OCI-LY1 (cell line): ENCODE results near the gene SCTR.

ENCODE experiments used
- H2AFZ ChIP-seq: fragments of 200-600 bp; sonication (generic), shearing (Covaris generic); 2 replicates; pipeline ENCODE4 v1.6.0; 2014; ENCODE audit warnings: antibody characterized with exemption, mild to moderate bottlenecking, low read length
- H3F3A ChIP-seq: fragments of 200-600 bp; sonication (generic), shearing (Covaris generic); 2 replicates; pipeline ENCODE4 v1.6.0; 2014; ENCODE audit warnings: mild to moderate bottlenecking, antibody characterized with exemption, low read length, moderate library complexity; ENCODE audit not compliant: insufficient read depth
- H3K27ac ChIP-seq: fragments of 200-600 bp; sonication (generic); 2 replicates; pipeline ENCODE4 v1.5.1; 2014; ENCODE audit warnings: low read length, mixed run types, mild to moderate bottlenecking, low read depth; ENCODE audit not compliant: poor library complexity, severe bottlenecking
- H3K27me3 ChIP-seq: fragments of 200-600 bp; sonication (generic); 2 replicates; pipeline ENCODE4 v1.6.0; 2014; ENCODE audit warnings: antibody characterized with exemption, mild to moderate bottlenecking, low read length, moderate library complexity; ENCODE audit not compliant: insufficient read depth
- H3K36me3 ChIP-seq: fragments of 200-600 bp; sonication (generic); 2 replicates; pipeline ENCODE4 v1.6.1; 2014; ENCODE audit warnings: mild to moderate bottlenecking, antibody characterized with exemption, low read length, moderate library complexity, mixed read lengths; ENCODE audit not compliant: insufficient read depth
- H3K4me1 ChIP-seq: fragments of 200-600 bp; sonication (generic); 2 replicates; pipeline ENCODE4 v1.5.1; 2014; ENCODE audit warnings: mild to moderate bottlenecking, low read length, moderate library complexity; ENCODE audit not compliant: insufficient read depth, severe bottlenecking
- H3K4me2 ChIP-seq: fragments of 200-600 bp; sonication (generic), shearing (Covaris generic); 2 replicates; pipeline ENCODE4 v1.6.1; 2014; ENCODE audit warnings: low read length
- H3K4me3 ChIP-seq: fragments of 200-600 bp; sonication (generic); 2 replicates; pipeline ENCODE4 v1.5.1; 2014; ENCODE audit warnings: low read length, low read depth, mild to moderate bottlenecking, mixed read lengths; ENCODE audit not compliant: poor library complexity, severe bottlenecking
- H3K79me2 ChIP-seq: fragments of 200-600 bp; shearing (Covaris generic); 2 replicates; pipeline ENCODE4 v1.6.1; 2016; ENCODE audit warnings: mixed run types, low read length, mixed read lengths; ENCODE audit not compliant: insufficient read depth
- H3K9ac ChIP-seq: fragments of 200-600 bp; sonication (generic), shearing (Covaris generic); 2 replicates; pipeline ENCODE4 v1.6.1; 2014; ENCODE audit warnings: mild to moderate bottlenecking, low read length, mixed read lengths
- H3K9me2 ChIP-seq: fragments of 200-600 bp; sonication (generic), shearing (Covaris generic); 2 replicates; pipeline ENCODE4 v1.6.1; 2014; ENCODE audit warnings: low read depth, mild to moderate bottlenecking, low read length, mixed read lengths
- H3K9me3 ChIP-seq: fragments of 200-600 bp; shearing (Covaris generic); 2 replicates; pipeline ENCODE4 v1.6.1; 2014; ENCODE audit warnings: low read length, mixed read lengths
- H4K20me1 ChIP-seq: fragments of 200-600 bp; sonication (generic), shearing (Covaris generic); 2 replicates; pipeline ENCODE4 v1.6.0; 2016; ENCODE audit warnings: mild to moderate bottlenecking, low read length; ENCODE audit not compliant: insufficient read depth
- CTCF ChIP-seq: fragments of 200-600 bp; sonication (generic), shearing (Covaris generic); IDR thresholded peaks from 2 replicates; pipeline ENCODE4 v1.5.1; 2017; ENCODE audit warnings: mild to moderate bottlenecking, antibody characterized with exemption, low read length, moderate library complexity, mixed read lengths
- EZH2 ChIP-seq: fragments of 200-600 bp; sonication (generic), shearing (Covaris generic); IDR thresholded peaks from 2 replicates; pipeline ENCODE4 v1.8.0; 2017; ENCODE audit warnings: borderline replicate concordance, mixed run types, mild to moderate bottlenecking, antibody characterized with exemption, low read length, moderate library complexity, mixed read lengths

Gene SCTR

GRCh38 chr2:119536707-119537106 lies 12.4 kb upstream of the SCTR start:
- no peaks in the 10 kb centered on the region for H4K20me1 ChIP-seq
- TF ChIP-seq EZH2 (no peak), CTCF (no peak)
- no peaks in the 10 kb centered on the region for H3F3A ChIP-seq
- no peaks in the 10 kb centered on the region for H3K9me3 ChIP-seq
- H3K9ac ChIP-seq: no peak overlapping the region
- no peaks in the 10 kb centered on the region for H3K4me1 ChIP-seq
- H3K4me2 ChIP-seq: no peak overlapping the region
- H3K27ac ChIP-seq: no peak overlapping the region
- no peak overlapping the region for H2AFZ ChIP-seq
- no peaks in the 10 kb centered on the region for H3K36me3 ChIP-seq
- H3K27me3 ChIP-seq: no peaks in the 10 kb centered on the region
- H3K4me3 ChIP-seq: no peak overlapping the region
- H3K9me2 ChIP-seq: no peaks in the 10 kb centered on the region
- H3K79me2 ChIP-seq: no peaks in the 10 kb centered on the region

- Histone ChIP-seq H3F3A (no peaks in the 10 kb centered on the region), H3K4me1 (no peaks in the 10 kb centered on the region), H3K9me3 (no peaks in the 10 kb centered on the region), H3K36me3 (no peaks in the 10 kb centered on the region), H2AFZ (no peak overlapping the region), H3K9ac (no peak overlapping the region), H3K4me3 (no peak overlapping the region), H3K27me3 (no peaks in the 10 kb centered on the region), H3K27ac (no peak overlapping the region), H3K79me2 (no peaks in the 10 kb centered on the region), H3K9me2 (no peaks in the 10 kb centered on the region), H3K4me2 (no peak overlapping the region), H4K20me1 (no peaks in the 10 kb centered on the region)
- TF ChIP-seq EZH2 (no peak), CTCF (no peak)
Observed at GRCh38 chr2:119536211-119536610, 11.9 kb upstream of the SCTR start.

GRCh38 chr2:119533560-119533959 lies 9.3 kb upstream of the SCTR start:
- Histone ChIP-seq H3K27me3 (no peaks in the 10 kb centered on the region), H3K9me2 (no peaks in the 10 kb centered on the region), H3K4me1 (no peaks in the 10 kb centered on the region), H3K27ac (no peak overlapping the region), H4K20me1 (no peaks in the 10 kb centered on the region), H3K79me2 (no peaks in the 10 kb centered on the region), H3F3A (no peaks in the 10 kb centered on the region), H3K4me3 (no peak overlapping the region), H3K9me3 (no peaks in the 10 kb centered on the region), H3K9ac (no peak overlapping the region), H2AFZ (no peak overlapping the region), H3K36me3 (no peaks in the 10 kb centered on the region), H3K4me2 (no peak overlapping the region)
- no peak for TF ChIP-seq EZH2
- TF ChIP-seq CTCF: no peak
